HG02678 (cell line): ENCODE data around the gene ZDHHC17.
"Not testable (repeated sequence)": the region's sequence is repeated elsewhere in the genome, so short reads cannot be mapped to it uniquely, and the experiment has no call there.

ENCODE experiments used
- ATAC-seq: cut with Tn5 transposase; IDR thresholded peaks from one replicate; pipeline ENCODE4 v1.9.1; 2021; ENCODE audit warnings: mild to moderate bottlenecking, moderate library complexity; ENCODE audit not compliant: unreplicated experiment

The ZDHHC17 gene

DNA sequence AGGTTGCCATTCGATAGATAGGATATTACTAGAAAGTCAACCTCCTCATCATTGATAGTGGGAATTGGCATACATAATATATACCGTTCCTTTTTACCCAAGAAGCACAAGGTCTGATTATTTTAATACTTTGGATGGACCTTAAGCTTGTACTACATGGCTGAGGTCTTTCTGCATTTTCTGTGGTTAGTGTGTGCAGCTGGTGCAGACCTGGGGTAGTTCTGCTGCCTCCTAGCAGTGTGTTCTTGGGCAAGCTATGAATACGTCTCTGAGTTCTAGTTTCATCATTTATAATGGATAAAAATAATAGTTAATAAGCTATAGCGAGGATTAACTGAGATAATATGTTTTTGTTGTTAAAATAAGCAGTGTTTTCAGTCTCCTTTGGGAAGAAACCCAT, 2.2 kb downstream of the ZDHHC17 start:
- ATAC-seq = no peak

- ATAC-seq = no peak
These were observed 4.7 kb downstream of the ZDHHC17 start for GRCh38 chr12:76768576-76768975.

- peak; percentile 99 for ATAC-seq
These were observed 13.9 kb downstream of the ZDHHC17 start for GRCh38 chr12:76777765-76778216.

- no peak for ATAC-seq
These were observed 14.4 kb downstream of the ZDHHC17 start for GRCh38 chr12:76778364-76778763.

- ATAC-seq = not testable (repeated sequence)
These were observed 15.4 kb downstream of the ZDHHC17 start for GRCh38 chr12:76779310-76779709.

DNA sequence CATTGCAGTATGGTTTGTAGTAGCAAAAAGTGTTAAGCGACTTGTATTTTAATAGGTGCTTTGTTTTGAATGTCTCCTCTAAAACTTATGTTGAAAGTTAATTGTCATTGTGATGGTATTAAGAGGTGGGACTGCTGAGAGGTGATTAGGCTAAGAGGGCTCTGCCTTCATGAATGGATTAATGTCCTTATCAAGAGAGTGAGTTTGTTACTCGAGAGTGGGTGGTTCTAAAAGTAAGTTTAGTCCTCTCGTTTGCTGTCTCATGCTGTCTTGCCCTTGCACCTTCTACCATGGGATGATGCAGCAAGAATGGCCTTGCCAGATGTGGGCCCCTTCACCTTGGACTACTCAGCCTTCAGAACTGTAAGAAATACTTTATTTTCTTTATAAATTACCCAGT, 17.4 kb downstream of the ZDHHC17 start:
- ATAC-seq = no peak

- ATAC-seq = no peak
These were observed 18.6 kb downstream of the ZDHHC17 start for GRCh38 chr12:76782526-76782925.

DNA sequence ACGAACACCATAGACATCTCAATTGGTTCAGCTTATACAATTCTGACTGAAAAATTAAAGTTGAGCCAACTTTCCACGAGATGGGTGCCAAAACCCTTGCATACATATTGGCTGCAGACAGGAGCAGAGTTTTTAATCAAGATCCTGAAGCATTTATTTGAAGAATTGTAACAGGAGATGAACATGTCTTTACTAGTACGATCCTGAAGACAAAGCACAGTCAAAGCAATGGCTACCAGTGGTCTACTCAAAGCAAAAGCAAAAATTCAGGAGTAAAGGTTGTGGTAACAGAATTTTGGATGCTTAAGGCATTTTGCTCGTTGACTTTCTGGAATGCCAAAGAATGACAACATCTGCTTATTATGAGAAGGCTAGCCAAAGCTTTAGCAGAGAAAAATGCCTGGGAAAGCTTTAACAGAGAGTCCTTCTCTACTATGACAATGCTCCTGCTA, 20.7 kb downstream of the ZDHHC17 start:
- no peak for ATAC-seq

DNA sequence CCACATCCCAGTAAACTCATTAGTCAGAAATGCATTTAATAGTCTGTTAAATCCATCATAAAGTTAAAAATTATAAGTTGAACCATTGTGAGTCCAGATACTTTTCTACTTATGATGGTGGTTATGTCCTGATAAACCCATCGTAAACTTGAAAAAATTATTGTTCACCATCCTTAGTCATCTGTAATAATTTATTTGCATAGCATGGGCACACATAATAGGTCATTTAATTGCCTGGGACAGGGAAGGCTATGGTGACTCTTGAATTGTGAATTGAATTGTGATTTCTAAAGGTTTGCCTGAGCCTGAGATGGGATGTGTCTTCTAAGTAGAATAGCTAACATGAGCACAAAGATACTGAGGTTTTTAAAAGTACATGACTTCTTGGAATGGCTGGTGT, 21.5 kb downstream of the ZDHHC17 start:
- no peak for ATAC-seq

GRCh38 chr12:76786986-76787385, 23.1 kb downstream of the ZDHHC17 start:
- no peak for ATAC-seq

- ATAC-seq = no peak
These were observed 23.8 kb downstream of the ZDHHC17 start for GRCh38 chr12:76787689-76788088.

GRCh38 chr12:76789335-76790050, 25.6 kb downstream of the ZDHHC17 start:
- no peak for ATAC-seq

DNA sequence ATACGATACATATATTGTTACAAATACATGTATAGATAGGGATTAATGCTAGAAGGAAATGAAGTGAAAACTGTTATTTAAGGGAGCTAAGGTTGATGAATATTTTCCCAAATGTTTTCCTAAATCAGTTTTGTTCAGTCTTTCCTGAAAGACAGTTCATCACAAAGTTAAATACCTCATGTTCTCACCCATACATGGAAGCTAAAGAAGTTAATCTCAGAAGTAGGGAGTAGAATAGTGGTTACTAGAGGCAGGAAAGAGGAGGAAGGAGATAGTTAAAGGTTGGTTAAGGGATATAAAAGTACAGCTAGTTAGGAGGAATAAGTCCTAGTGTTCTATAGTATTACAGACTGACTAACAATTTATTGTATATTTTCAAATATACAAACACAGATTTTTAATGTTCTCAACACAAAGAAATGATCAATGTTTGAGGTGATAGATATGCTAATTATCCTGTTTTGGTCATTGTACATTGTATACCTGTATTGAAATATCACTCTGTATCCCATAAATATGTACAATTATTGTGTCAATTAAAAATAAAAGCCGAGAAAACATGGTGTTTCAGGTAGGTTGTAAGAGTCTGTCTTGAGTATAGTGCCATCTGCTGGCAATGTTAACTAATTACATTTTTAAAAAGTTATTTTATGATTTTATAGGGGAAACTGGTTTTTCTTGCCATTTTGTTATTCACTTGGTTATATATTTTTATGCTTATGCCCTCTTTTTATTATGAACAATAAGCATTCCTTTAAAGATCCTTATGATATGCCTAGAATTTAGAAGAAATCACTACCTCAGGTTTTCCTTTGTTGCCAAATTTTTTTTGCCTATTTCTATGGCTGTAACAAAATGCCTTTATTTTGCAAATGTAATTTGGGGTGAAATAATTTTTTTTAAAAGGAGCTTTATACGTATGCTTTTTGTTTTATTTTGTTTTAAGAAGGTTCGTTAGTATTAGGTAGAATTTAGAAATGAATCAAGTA, 26.9 kb downstream of the ZDHHC17 start:
- no peak for ATAC-seq

GRCh38 chr12:76792828-76793227, 28.9 kb downstream of the ZDHHC17 start:
- no peak for ATAC-seq

- no peak for ATAC-seq
These were observed 34.9 kb downstream of the ZDHHC17 start for GRCh38 chr12:76798864-76799263.

DNA sequence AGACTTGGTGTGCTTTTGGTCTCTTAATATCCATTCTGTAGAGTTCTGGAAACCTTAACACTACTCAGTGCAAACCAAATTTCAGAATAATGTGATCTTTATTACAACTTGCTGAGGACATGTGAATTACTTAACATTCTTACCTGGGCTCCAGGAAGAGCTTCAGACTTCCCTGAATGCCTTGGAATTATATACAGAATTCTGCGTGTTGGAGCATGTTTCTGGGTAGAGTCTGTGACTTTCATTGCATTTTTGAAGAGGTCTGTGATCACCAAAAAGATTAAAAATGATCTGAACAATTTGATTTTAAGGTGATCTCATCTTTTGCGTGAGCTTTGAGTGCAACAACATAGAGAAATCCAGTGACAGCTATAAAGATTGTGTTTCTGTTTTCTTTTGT, 35.4 kb downstream of the ZDHHC17 start:
- no peak for ATAC-seq

- ATAC-seq = no peak
These were observed 38.1 kb downstream of the ZDHHC17 start for GRCh38 chr12:76802060-76802459.

GRCh38 chr12:76804435-76804976, 40.6 kb downstream of the ZDHHC17 start:
- ATAC-seq = no peak

DNA sequence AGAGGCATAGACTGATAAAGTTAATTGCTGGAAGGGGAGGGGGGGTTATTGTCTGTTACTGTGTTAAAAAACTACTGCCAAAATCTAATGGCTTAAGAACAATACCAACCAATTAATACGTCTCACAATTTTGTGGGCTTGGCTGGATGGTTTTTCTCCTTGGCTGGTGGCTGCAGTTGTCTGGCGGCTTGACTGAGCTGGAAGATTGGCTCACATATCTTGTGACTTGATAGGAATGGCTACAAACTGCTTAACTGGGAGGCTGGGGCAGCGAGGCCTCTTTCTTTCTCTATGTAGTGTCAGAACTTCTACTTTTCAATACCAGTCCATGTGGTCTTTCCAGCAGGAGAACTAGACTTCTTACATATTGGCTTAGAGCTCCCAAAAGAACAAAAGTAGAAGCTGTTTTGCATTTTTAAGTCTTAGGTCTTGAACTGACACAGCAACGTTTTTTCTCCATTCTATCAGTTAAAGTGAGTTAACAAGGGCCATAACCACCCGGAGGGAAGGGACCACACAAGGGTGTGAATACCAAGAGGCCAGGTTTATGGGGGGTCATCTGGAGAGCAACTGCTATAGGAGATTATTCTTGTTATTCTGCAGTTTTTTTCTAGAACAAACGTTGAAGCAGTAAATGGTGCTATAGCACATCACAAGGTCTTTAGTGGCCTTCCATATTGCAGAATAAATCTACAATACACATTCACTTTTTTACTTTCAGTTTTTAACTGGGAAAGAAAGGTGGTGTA, 46.9 kb downstream of the ZDHHC17 start:
- no peak for ATAC-seq

DNA sequence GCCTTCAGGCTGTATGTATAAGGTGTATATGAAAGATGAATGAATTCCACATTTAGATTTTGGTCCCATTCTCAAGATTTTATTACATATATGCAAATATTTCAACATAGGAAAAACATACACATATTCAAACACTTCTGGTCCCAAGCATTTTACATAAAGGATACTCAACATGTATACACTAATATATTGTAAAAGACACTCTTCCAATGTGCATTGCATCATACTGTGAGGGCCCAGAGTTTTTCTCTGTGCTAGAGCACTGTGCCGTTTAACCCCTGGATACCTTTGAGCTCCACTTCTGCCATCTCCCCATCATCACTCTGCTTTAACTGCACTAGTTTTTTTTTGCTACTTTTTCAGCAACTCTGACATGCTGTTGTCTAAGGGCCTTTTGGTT, 48.1 kb downstream of the ZDHHC17 start:
- no peak for ATAC-seq

DNA sequence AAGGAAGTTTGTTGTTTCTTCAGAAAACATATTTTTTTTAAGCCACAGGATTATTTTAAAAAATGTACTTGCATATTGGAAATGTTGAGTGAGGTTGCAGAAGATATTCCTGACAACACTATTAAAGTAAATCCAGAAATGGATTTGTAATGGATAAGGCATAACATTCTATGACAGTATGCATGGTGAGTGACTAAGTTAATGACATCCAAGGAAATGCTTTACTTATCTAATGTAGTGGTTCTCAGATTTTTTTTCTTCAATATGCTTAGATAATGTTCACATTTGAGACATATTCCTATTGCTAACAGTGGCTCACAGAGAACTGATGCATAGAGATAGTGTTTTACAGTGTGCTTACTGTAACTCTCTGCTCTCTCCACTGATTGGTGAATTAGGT, 49.4 kb downstream of the ZDHHC17 start:
- ATAC-seq = no peak
